ENCODE measurements around the gene EOMES. TPM values are rescaled to one million over a fixed set of nuclear protein-coding genes. Genes with fewer than 3 reads are reported as not detected.

EOMES gene
- total RNA-seq, 4 donors from 2014 or later, result 0.13 TPM; not detected in 3

- TF ChIP-seq, protein P1, sequence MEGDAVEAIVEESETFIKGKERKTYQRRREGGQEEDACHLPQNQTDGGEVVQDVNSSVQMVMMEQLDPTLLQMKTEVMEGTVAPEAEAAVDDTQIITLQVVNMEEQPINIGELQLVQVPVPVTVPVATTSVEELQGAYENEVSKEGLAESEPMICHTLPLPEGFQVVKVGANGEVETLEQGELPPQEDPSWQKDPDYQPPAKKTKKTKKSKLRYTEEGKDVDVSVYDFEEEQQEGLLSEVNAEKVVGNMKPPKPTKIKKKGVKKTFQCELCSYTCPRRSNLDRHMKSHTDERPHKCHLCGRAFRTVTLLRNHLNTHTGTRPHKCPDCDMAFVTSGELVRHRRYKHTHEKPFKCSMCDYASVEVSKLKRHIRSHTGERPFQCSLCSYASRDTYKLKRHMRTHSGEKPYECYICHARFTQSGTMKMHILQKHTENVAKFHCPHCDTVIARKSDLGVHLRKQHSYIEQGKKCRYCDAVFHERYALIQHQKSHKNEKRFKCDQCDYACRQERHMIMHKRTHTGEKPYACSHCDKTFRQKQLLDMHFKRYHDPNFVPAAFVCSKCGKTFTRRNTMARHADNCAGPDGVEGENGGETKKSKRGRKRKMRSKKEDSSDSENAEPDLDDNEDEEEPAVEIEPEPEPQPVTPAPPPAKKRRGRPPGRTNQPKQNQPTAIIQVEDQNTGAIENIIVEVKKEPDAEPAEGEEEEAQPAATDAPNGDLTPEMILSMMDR (IDR thresholded peaks at IDR 0.05), result no peak
- no peak for TF ChIP-seq POLR2A (IDR thresholded peaks at IDR 0.05)
- no peak overlapping the region for H3K4me3 ChIP-seq (ENCODE audit: low read depth, poor library complexity, severe bottlenecking)
- 43 to 57% methylated on average over 1 of the region's 1 CpG for WGBS, 2 donors
- intact Hi-C loops (cut with DNase I; ENCODE audit: low total_unique reads), result no loop called here
- DNase-seq (ENCODE audit: low spot score in 2 of 2), result no peak
These were observed 27.5 kb upstream of the EOMES start for GRCh38 chr3:27749643-27750042.

- no peak for TF ChIP-seq POLR2A (IDR thresholded peaks at IDR 0.05)
- TF ChIP-seq, protein P1 (IDR thresholded peaks at IDR 0.05), result no peak
- 71% methylated on average over 3 of the region's 3 CpGs for WGBS, 2 donors
These were observed 24.7 kb upstream of the EOMES start for GRCh38 chr3:27746838-27747237.

GRCh38 chr3:27740854-27741253 is 18.7 kb upstream of the EOMES start:
- no peak for DNase-seq (ENCODE audit: low spot score in 2 of 2)
- TF ChIP-seq, protein P1 (IDR thresholded peaks at IDR 0.05), result no peak
- no peak for TF ChIP-seq POLR2A (IDR thresholded peaks at IDR 0.05)
- H3K4me3 ChIP-seq (ENCODE audit: low read depth, poor library complexity, severe bottlenecking), result no peak overlapping the region
- 62 to 75% methylated on average over 2 of the region's 2 CpGs for WGBS, 2 donors
- intact Hi-C loops (cut with DNase I; ENCODE audit: low total_unique reads), result no loop called here

More at GRCh38 chr3:27746838-27747237, 24.7 kb upstream of the EOMES start:
- no peak for DNase-seq (ENCODE audit: low spot score in 2 of 2)
- no peak overlapping the region for H3K4me3 ChIP-seq (ENCODE audit: low read depth, poor library complexity, severe bottlenecking)
- intact Hi-C loops (cut with DNase I; ENCODE audit: low total_unique reads), result no loop called here

DNA sequence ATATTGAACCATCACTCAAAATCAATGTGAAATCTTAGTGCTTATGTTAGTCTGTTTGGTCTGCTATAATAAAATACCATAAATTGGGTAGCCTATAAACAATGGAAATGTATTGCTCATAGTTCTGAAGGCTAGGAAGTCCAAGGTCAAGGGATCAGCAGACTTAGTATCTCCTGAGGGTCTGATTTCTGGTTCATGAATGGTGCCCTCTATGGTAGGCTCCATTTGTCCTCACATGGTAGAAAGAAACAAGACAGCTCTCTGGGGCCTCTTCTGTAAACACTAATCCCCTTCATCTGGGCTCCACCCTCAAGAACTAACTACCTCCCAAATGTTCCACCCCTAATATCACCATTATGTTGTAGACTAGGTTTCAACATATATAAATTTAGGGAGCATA is 15.0 kb upstream of the EOMES start:
- intact Hi-C loops (cut with DNase I; ENCODE audit: low total_unique reads), result no loop called here
- TF ChIP-seq, protein P1 (IDR thresholded peaks at IDR 0.05), result no peak
- no peak for DNase-seq (ENCODE audit: low spot score in 2 of 2)
- no peak overlapping the region for H3K4me3 ChIP-seq (ENCODE audit: low read depth, poor library complexity, severe bottlenecking)

DNA sequence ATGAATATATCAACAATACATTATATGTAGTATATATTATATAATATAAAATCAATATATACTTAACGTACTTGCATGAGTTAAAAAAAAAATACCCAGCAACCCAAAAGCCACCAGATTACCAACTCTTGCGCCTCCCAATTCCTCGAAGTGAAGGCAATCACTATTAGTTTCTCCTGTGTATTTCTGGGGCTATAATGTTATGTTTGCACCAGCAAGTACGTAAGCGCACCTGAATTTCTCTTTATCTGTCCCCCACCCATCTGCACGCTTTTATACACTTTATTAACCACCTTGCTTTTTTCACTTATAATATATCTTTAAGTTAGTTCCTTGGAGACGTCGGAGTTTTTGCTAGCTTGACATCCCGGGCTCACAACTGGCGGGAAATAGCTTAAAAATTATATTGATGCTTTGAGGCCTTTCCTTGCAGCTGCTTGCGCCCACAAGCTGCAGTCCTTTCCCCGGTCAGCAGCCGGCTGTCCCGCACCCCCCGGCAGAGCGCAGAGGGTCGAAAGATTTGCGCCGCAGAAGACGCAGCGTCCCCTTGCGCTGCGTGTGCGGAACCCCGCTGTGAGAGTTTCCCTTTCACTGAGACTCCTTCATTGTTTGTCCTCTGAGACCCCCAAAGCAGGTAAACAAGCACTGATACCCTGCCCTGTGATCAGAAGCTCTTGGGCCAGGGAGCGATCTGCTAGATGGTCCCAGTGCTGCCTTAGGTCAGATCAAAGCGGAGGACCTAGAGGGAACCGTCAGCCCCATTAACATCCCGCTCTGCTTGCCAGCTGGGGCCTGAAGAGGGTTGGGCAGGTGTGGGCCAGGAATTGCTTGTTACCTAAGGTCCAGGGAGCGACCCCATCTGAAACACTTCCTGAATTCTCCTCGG is 8.9 kb upstream of the EOMES start:
- TF ChIP-seq, protein P1 (IDR thresholded peaks at IDR 0.05), result no peak
- TF ChIP-seq POLR2A (IDR thresholded peaks at IDR 0.05), result no peak
- intact Hi-C loops (cut with DNase I; ENCODE audit: low total_unique reads), result no loop called here
- DNase-seq (ENCODE audit: low spot score in 2 of 2), result no peak
- H3K4me3 ChIP-seq (ENCODE audit: low read depth, poor library complexity, severe bottlenecking), result no peak overlapping the region
- WGBS, 2 donors, result 4 to 13% methylated on average over 30 to 31 of the region's 31 CpGs
